GM19193 (cell line): ENCODE data around the gene LGMN.

Experiments used
- POLR2A ChIP-seq: IDR thresholded peaks from 4 replicates; pipeline ENCODE4 v1.6.1; 2011; ENCODE audit not compliant: insufficient read depth, insufficient read length; ENCODE audit errors: extremely low read depth

LGMN gene

DNA sequence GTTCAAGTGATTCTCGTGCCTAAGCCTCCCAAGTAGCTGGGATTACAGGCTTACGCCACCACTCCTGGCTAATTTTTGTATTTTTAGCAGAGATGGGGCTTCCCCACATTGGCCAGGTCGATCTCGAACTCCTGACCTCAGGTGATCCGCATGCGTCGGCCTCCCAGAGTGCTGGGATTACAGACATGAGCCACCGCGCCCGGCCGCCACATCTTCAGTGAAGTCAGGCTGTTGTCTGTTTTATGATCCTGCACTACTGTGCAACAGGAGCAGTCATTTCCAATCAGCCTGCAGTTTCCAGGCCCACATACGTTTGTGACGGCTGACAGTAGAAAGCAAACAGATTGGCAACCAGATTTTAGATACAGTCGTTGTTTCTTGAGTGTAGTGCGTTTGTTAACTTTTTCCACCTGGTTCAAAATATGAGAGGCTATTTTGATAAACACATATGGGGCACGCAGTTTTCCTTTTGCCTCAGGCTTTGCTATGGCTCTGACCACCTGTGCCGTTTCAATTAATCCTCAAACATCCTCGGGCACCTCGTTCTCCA, 74.8 kb downstream of the LGMN start:
- TF ChIP-seq POLR2A = no peak

DNA sequence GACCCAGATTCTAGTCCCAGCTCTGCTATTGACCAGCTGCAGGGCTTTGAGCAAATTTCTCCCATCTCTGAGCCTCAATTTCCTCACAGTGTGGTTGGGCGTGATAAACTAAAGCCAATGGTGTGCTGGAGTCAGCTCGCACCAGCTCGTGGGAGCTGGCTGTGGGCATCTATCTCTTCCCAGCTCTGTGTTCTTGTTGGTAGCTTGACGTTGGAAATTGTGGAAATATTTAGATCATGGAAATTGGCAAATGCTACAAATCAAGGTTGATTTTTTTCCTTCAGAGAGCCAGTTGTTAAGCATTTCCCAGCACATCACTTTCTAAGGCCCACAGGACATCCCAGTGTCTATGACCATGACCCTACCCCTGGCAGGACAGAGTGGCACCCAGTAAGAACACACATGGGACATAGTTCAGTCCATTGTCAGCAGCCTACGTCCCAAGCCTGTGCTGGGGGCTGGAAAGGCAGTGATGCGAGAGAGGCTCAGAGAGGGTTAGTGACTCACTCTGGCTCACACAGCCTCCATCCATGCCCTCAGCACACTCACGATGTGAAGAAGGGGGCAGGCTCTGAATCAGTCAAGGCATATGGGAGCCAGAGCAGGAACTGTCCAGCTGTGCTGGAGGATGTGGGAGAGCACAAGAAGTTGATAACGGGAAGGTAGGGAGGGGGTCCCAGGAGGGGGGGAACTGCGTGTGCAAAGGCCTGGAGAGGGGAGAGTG, 77.6 kb downstream of the LGMN start:
- TF ChIP-seq POLR2A = no peak

DNA sequence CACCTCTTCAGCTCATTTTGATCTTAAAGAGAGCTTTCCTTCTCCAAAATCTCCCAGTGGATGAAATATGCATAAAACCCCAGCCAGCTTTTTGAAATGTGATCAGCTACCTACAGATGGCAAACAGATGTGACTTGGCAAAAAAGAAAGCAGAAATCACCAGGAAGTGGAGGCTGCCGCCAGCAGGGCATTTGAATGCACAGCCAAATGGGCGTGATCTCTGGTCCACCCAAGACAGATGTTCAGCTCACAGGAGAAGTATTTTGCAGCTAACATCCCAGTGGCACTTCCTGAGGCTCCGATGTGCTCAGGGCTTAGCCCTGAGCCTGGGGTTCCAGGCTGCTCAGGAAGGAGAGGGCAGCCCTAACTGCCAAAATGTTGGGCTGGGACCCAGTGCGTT, 78.3 kb downstream of the LGMN start:
- no peak for TF ChIP-seq POLR2A

DNA sequence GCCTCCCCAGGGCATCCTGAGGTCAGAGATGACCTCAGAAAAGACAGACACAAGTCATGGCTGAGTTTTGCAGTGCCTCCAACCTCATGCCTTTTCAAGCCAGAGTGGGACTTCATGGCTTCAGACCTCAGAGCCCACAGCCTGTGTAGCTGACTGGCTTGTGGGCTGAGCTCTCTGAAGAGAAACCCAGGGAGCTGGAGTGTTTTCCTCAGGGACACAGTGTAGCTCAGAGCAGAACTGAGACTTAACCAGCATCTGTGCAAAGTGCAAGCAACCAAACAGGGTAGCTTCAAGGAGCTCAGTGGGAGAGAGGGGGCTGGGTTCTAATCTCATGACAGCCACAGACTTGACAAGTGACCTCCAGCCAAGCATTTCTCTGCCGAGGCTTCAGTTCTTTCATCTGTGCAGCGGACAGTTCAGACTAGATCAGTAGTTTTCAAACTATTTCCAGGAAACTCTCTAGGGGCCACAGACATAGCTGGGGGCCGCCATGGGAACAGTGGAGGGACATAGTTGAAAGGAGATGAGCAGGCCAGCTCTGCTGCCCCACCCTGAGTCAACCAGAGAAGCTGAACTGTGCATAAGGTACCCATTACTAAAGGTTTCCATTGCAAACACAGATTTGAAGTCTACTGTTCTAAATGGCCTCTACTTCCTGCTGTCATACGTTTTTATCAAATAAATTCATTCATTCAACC, 80.0 kb downstream of the LGMN start:
- no peak for TF ChIP-seq POLR2A

DNA sequence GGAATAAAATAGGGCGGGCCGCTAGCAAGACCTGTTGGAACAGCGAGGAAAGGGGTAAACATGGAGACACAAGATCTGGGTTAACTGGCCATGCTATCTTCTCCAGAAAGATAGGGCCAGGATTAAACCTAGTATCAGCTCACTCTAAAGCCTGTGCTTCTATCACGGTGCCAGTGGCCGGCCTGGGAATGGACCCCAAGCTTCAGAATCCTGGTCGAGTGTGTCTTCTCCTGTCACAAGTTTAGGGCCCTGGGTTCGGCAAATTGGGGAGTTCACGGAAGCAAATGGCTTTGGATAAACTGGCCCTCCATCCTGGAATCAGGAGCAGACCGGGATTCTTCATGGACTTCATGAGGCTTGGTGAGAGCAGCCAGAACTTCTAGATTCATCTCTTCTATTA, 82.2 kb downstream of the LGMN start:
- TF ChIP-seq POLR2A = no peak

DNA sequence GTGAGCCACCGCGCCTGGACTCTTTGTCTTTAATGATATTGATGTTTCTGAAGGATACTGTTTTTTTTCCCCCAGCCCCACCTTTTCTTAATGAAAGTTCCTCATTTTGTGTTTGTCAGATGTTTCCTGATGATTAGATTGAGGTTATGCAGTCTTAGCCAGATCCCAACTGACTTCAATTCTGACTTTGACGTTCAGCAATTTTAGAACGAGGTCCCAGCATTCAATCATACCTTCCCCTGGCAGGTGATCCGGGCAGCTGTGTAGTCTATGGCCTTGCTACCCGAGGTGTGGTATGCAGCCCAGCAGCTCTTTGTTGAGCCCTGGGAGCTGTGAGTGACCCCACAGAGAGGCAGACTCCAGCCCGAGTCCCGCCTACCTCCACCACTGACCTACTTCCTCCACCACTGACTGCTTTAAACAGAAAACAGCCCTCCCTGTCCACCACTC, 82.7 kb downstream of the LGMN start:
- TF ChIP-seq POLR2A = no peak

DNA sequence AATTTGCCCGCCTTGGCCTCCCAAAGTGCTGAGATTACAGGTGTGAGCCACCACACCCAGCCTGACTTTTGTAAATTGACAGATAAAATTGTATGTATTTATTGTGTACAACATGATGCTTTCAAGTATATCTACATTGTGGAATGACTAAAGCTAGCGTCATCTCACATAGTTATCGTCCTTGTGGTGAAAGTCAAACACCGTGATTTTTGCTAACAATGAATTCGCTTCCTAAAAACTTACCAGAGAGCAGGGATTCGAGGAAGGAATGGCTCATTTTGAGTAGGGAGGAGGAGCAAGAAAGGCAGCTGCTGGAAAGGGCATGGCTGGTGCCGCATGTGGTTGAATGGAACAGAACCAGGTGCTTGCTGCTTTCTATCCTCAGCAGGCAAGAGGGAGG, 85.4 kb downstream of the LGMN start:
- no peak for TF ChIP-seq POLR2A

DNA sequence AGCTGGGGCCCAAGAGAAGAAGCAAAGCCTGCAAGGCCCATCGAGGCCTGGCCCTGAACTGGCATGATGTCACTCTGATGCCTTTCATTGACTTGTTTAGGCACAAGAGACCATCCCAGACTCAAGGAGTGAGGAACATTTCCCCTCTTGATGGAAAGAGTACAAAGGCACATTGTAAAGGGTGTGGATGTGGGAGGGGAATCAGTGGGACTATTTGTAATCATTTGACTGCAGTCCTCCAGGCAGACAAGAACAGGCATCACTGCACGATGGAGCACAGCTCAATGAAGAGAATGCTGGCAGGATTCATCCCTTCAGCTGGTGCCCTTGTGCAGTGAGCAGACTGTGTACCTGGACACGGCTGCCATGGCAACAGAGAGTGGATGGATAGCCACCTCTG, 87.9 kb downstream of the LGMN start:
- TF ChIP-seq POLR2A = no peak

DNA sequence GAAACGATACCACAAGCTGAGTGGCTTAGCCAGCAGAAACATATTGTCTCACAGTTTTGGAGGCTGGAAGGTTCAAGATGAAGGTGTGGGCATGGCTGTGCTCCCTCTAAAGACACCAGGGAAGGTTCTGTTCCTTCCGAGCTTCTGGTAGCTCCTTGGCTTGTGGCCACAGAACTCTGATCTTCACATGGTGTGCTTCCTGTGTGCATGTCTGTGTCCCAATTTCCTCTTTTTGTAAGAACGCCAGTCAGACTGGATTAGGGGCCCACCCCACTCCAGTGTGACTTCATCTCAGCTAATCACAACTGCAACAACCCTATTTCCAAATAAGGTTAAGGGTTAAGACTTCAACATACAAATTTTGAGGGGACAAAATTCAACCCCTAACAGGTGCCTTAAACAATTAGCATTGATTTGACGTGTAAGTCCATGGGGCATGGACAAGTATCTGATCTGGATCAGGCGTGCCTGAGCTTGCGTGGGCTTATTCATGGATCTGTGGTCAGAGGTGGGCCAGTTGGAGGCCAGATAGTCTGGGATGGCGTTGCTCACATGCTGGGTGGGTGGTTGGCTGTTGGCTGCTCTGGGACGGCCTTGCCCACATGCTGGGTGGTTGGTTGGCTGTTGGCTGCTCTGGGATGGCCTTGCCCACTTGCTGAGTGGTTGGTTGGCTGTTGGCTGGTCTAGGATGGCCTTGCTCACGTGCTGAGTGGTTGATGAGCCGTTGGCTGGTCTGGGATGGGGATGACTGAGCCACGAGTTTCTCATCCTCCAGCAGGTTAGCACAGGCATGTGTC, 88.5 kb downstream of the LGMN start:
- peak; percentile 12 for TF ChIP-seq POLR2A

DNA sequence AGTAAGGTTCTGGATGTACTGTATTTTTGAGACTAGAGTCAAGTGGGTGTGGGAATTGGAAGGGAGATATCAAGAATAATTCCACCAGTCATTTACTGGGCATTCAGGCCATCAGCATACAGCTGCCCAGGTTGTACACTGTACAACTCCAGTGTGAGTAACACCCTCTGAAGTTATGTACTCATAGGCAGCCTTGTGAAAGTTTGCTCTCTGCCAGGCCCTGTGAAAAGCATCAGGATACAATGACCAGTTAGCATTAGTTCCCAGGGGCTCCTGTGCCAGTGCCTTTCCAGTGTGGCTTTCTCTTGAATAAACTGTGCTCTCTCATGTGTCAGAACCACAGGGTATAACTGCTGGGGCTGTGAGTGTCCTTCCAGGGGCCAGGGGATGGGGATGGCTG, 89.7 kb downstream of the LGMN start:
- TF ChIP-seq POLR2A = no peak

DNA sequence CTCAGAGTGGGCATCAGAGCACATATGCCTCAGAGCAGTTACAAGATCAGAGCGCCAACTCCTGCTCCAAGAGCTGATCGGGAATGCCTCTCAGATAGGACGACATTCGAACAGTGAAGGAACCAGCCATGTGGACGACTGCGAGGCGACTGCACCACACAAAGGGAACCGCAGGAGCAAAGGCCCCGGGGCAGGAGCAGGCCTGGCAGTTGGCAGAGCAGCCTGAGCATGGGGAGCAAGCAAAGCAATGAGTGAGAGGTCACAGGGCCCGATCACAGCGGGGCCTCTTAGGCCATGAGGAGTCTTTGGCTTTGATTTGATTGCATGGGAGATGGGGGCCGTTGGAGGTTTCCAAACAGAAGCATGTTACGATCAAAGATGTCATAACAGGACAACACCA, 90.3 kb downstream of the LGMN start:
- TF ChIP-seq POLR2A = no peak

DNA sequence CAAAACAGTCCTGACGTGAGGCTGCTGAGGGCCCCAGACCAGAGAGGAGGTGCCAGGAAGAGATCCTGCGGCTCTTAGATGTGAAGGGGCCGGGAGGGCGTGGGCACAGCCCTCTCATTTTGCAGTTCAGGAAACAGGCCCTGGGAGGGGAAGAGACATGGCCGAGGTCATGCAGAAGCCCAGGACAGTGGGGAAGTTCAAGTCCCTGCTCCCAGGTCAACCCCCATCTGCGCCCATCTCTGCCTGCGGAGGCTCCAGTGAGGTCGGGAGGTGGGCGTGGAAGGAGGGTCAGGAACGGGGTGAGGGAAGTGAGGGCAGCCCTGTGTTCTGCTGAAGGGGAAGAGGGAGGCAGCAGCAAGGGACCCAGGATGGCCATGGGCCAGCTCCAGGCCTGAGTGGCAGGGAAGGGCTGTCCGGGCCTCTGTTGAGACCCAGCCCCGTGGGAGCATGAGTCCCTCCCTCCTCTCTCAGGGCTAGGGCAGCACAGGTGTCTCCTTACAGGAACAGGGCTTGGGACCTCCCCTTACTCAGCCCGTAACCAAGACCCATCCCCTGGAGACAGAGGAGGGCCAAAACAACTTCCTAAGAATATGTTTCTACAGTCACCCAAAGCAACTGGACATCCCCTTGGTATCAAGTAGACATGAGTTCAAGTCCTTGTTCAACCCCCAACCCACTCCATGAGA, 90.8 kb downstream of the LGMN start:
- TF ChIP-seq POLR2A = no peak

DNA sequence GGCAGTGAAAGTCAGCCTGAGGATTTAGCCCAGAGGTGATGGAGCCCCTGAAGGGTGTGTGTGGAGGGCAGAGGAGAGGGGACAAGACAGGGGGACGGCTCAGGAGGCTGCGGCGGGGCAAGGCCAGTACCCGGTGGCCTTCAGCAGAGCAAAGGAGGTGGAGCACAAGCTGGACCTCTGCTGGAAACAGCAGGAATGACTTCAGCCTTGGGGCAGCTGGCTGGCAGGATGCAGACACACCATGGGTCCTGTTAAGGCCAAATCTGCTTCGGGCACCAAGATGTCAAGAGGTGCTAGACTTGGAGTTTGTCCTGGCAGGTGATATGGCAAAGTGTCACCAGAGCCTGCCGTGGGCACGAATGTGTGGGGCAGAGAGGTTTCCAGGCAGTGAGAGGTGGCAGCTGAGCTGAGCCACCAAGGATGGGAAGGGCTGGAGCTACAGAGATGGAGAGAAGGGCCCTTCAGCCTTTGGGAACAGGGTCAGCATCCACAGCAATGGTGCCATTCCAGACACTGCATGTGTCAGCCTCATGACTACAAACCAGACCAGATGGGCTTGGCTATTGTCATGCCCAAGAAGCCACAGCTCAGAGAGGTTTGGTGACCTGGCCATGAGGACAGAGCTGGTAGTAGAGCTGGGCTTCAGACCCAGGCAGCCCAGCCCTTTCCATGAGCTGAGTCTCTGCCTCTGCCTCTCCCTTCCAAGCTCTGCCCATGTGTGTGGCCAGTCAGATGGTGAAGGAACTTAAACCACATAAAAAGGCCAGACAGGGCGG, 91.9 kb downstream of the LGMN start:
- no peak for TF ChIP-seq POLR2A
